ENCODE data around the gene SLC30A7.

Gene SLC30A7

GRCh38 chr1:100989306-100990077, 93.6 kb downstream of the SLC30A7 start:
- peak; percentile 58 for DNase-seq

GRCh38 chr1:100995198-100995988, 99.5 kb downstream of the SLC30A7 start:
- no peak for DNase-seq

GRCh38 chr1:100998426-100998825, 102.5 kb downstream of the SLC30A7 start:
- no peak for DNase-seq

GRCh38 chr1:101000131-101000873, 104.4 kb downstream of the SLC30A7 start:
- DNase-seq: no peak

GRCh38 chr1:101002551-101002950, 106.7 kb downstream of the SLC30A7 start:
- DNase-seq: peak; percentile 55

GRCh38 chr1:101003012-101003650, 107.2 kb downstream of the SLC30A7 start:
- no peak for DNase-seq

- DNase-seq: no peak
Measured at GRCh38 chr1:101004061-101004460, 108.2 kb downstream of the SLC30A7 start.

- no peak for DNase-seq
Measured at GRCh38 chr1:101004670-101005069, 108.8 kb downstream of the SLC30A7 start.

- DNase-seq: no peak
Measured at GRCh38 chr1:101005183-101005582, 109.3 kb downstream of the SLC30A7 start.

GRCh38 chr1:101005871-101006270, 110.0 kb downstream of the SLC30A7 start:
- DNase-seq: no peak

GRCh38 chr1:101006553-101006952, 110.7 kb downstream of the SLC30A7 start:
- no peak for DNase-seq

- no peak for DNase-seq
Measured at GRCh38 chr1:101008229-101008834, 112.4 kb downstream of the SLC30A7 start.

GRCh38 chr1:101013776-101014175, 117.9 kb downstream of the SLC30A7 start:
- no peak for DNase-seq

- DNase-seq: no peak
Measured at GRCh38 chr1:101017448-101017847, 121.6 kb downstream of the SLC30A7 start.

GRCh38 chr1:101022294-101022693, 126.4 kb downstream of the SLC30A7 start:
- peak; percentile 2 for DNase-seq

- DNase-seq: no peak
Measured at GRCh38 chr1:101025283-101025656, 129.4 kb downstream of the SLC30A7 start.

- DNase-seq: peak; percentile 95
Measured at GRCh38 chr1:101025657-101026429, 130.0 kb downstream of the SLC30A7 start, which contains the start of gene DPH5. DPH5 (minus strand) TSS chr1:101025784; CDS start chr1:101025443, 341 bp downstream.

- DNase-seq: no peak
Measured at GRCh38 chr1:101026430-101026788, 130.5 kb downstream of the SLC30A7 start.

GRCh38 chr1:101027194-101027772, 131.4 kb downstream of the SLC30A7 start:
- no peak for DNase-seq

- no peak for DNase-seq
Measured at GRCh38 chr1:101028466-101028865, 132.6 kb downstream of the SLC30A7 start.

GRCh38 chr1:101029184-101029583, 133.3 kb downstream of the SLC30A7 start:
- no peak for DNase-seq
